ENCODE measurements around the gene GRM2.
"Not testable (repeated sequence)": the region's sequence is repeated elsewhere in the genome, so short reads cannot be mapped to it uniquely, and the experiment has no call there.

Gene GRM2

DNA sequence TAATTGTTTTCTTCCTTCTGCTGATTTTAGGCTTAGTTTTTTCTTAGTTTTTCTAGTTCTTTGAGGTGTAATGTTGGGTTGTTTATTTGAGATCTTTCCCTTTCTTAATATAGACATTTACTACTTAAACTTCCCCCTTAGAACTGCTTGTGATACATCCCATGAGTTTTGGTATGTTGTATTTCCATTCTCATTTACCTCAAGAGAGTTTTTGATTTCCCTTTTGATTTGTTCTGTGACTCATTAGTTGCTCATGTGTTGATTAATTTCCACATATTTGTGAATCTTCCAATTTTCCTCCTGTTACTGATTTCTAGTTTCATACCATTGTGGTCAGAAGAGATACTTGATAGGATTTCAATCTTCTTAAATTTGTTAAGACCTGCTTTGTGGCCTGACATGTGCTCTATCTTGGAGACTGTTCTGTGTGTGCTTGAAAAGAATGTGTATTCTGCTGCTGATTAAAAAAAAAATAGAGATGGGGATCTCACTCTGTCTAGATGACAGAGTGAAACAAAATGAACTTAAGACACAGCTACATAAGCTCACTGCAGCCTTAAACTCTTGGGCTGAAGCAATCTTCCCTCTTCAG, 22.3 kb downstream of the GRM2 start:
- DNase-seq, result no peak

DNA sequence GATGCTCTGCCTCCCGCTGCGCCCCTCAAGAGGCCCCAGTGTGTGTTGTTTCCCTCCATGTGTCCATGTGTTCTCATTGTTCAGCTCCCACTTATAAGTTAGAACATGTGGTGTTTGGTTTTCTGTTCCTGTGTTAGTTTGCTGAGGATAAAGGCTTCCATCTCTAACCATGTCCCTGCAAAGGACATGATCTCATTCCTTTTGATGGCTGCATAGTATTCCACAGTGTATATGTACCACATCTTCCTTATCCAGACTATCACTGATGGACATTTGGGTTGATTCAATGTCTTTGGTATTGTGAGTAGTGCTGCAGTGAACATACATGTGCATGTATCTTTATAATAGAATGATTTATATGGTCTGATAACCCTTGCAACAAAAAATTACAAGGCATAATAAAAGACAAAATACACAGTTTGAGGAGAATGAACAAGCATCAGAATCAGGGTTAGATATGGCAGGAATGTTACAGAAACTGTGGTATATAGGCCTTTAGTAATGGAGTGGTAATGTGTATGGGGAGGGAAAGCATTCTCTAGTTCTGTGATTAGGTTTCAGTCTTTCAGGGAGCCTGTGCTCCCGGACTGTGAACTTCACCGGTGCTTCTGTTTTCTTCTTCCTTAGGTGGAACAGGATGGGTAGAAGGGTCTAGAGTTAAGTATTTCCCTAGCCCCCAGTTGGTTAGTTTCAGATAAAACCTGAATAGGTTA, 27.1 kb downstream of the GRM2 start:
- DNase-seq, result no peak

GRCh38 chr3:51734572-51734907, 27.7 kb downstream of the GRM2 start:
- no peak for DNase-seq

GRCh38 chr3:51735039-51735438, 28.2 kb downstream of the GRM2 start:
- no peak for DNase-seq

DNA sequence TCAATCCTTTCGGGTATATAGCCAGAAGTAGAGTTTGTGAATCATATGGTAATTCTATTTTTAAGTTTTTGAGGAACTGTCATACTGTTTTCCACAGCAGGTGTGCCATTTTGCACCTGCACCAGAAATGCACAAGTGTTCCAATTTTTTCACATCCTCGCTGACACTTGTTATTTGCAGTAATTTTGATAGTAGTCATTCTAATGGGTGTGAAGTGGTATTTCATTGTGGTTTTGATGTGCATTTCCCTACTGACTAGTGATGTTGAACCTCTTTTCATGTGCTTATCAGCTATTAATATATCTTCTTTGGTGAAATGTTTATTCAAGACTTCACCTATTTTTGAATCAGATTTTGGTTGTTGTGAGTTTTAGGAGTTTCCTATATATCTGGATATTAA, 29.1 kb downstream of the GRM2 start:
- no peak for DNase-seq

DNA sequence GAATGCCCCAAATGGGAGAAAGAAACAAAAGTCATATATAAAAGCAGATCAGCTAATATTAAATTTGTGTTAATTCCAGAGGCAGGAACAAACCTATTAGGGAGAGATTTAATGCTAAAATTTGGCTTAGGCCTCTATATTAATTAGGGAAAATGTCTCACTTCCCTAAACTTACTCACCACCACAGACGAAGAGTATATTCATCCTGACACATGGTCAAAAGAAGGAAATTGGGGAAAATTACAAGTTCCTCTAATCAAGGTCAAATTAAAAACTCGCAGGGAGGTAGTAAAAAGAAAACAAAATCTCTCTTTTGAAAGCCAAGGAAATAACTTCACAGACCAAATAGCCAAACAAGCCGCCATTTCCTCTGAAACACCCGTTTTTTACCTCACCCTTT, 32.2 kb downstream of the GRM2 start:
- DNase-seq, result no peak

DNA sequence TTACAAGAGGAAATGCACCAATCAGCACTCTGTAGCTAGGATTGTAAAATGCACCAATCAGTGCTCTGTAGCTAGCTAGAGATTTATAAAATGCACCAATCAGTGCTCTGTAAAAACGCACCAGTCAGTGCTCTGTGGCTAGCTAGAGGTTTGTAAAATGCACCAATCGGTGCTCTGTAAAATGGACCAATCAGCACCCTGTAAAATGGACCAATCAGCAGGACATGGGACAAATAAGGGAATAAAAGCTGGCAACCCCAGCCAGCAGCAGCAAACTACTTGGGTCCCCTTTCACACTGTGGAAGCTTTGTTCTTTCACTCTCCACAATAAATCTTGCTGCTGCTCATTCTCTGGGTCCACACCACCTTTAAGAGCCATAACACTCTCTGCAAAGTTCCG, 35.5 kb downstream of the GRM2 start:
- not testable (repeated sequence) for DNase-seq

DNA sequence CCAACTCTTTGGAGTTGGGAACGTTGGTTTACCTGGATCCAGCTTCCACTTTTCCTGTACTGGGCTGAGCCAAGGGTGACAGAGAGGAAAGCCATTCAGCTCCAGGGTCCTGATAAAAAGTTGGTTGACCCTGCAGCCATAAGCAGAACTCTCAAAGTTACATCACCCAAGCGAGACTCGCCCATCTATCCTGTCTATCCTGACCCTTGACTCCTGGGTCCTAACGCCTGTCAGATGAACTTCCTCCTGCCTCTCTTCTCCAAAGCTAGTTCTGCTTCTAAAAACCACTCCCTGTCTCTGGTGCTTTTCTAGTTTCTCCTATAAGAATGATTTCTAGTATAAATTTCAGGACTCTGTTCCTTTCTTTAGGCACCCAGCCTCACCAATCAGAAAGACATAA, 36.1 kb downstream of the GRM2 start:
- DNase-seq, result not testable (repeated sequence)

DNA sequence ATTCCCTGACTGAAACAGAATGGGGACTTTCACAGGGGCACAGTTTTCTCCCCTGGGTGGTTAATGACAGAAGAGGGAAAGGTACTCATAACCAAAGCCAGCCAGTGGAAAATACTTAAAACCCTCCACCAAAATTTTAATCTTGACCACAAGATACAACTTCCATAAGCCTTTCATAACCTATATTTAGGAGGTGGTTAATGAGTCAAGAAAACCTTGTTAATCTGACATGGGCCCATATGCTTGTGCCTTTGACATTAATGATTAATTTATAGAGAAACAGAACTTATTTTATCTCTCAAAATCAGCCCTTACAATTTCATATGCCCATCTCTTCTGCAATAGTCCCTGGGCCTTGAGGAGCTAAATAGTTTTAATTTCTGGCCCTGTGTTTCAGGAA, 41.0 kb downstream of the GRM2 start:
- no peak for DNase-seq

DNA sequence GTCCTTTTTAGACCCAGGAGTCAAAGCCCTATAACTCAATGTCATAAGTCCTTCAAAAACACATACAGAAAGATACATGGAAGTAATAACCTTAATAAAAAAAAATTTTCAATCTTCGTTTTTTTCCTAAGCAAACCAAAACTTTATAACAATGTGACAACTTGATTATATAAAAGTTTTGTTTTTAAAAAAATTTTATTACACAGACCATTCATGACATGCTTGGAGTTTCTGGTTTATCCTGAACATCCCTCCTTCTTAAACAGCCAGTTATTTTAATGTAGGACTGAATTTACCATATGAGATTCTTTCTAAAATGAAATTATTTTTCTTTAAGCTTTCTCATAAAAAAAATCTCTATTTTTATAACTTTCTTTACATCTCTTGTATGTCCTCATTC, 41.5 kb downstream of the GRM2 start:
- no peak for DNase-seq

- DNase-seq, result no peak
These were observed 44.0 kb downstream of the GRM2 start for GRCh38 chr3:51750878-51751277.

- DNase-seq, result no peak
These were observed 44.4 kb downstream of the GRM2 start for GRCh38 chr3:51751287-51751686.

DNA sequence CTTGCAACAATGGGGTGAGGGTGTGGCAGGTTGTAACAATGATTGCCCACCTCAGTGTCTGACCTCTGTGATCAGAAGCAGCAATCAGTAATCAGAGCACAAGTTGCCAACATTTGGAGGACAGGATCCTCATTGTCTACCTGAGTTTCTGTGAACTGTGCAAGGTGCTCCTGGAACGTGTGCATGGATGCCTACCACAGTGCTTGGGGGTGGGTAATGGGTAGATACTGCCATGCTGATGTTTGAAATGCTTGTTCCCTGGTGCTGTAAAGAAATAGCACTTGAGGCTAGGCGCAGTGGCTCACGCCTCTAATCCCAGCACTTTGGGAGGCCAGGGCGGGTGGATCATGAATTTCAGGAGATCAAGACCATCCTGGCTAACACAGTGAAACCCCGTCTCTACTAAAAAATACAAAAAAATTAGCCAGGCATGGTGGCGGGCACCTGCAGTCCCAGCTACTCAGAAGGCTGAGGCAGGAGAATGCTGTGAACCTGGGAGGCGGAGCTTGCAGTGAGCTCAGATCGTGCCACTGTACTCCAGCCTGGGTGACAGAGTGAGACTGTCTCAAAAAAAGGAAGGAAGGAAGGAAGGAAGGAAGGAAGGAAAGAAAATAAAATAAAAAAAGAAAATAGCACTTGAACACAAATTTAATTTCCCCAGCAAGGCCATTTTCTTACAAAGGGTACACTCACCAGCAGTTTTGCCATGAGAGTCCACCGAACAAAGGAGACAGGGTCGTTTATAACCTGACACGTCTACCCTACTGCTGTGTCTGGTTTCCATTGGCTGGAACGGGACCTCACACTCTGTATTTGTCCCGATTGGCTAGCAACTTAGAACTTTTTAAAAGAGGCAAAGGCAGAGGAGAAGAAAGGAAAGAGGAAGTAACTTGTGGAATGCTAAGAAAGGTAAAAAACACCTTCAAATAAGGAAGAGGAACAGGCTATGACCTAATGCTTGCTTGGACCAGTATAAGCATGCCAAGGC, 47.2 kb downstream of the GRM2 start:
- DNase-seq, result not testable (repeated sequence)

- DNase-seq, result no peak
These were observed 52.3 kb downstream of the GRM2 start for GRCh38 chr3:51759203-51759602.
